GM12873 (cell line): ENCODE results near the gene PIEZO2.
A peak's percentile ranks its signal among the peaks of the same experiment; 100 is the strongest.

Experiments used
- TF ChIP-seq, protein P1 (sequence below): IDR thresholded peaks from 2 replicates; pipeline ENCODE4 v1.5.1; 2012; ENCODE audit warnings: low read depth, mild to moderate bottlenecking, moderate library complexity, low read length, control low read depth; ENCODE audit not compliant: insufficient read depth; ENCODE audit errors: missing control alignments

PIEZO2 gene

GRCh38 chr18:11159844-11160243, 10.5 kb upstream of the PIEZO2 start:
- TF ChIP-seq, protein P1, sequence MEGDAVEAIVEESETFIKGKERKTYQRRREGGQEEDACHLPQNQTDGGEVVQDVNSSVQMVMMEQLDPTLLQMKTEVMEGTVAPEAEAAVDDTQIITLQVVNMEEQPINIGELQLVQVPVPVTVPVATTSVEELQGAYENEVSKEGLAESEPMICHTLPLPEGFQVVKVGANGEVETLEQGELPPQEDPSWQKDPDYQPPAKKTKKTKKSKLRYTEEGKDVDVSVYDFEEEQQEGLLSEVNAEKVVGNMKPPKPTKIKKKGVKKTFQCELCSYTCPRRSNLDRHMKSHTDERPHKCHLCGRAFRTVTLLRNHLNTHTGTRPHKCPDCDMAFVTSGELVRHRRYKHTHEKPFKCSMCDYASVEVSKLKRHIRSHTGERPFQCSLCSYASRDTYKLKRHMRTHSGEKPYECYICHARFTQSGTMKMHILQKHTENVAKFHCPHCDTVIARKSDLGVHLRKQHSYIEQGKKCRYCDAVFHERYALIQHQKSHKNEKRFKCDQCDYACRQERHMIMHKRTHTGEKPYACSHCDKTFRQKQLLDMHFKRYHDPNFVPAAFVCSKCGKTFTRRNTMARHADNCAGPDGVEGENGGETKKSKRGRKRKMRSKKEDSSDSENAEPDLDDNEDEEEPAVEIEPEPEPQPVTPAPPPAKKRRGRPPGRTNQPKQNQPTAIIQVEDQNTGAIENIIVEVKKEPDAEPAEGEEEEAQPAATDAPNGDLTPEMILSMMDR, result no peak

DNA sequence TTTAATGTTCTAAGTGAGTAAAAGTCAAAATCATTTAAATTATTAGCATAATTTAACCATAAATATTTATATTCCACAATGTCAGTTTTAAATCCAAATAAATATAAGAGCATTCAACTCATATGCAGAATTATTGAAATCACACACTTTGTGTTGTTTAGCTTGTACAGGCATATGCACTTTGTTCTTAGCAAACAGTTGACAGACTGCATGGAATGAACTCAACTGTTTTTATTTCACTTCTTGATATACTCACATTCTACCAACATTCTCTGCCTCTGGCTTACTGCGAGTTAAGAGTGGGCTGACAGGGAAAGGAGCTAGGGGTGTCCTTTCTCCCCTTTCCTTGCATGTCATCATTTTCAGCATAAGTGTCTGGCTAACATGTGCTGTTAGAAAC, 7.6 kb upstream of the PIEZO2 start:
- TF ChIP-seq, protein P1, result no peak

GRCh38 chr18:11155034-11155759, 5.8 kb upstream of the PIEZO2 start:
- TF ChIP-seq, protein P1, result no peak

DNA sequence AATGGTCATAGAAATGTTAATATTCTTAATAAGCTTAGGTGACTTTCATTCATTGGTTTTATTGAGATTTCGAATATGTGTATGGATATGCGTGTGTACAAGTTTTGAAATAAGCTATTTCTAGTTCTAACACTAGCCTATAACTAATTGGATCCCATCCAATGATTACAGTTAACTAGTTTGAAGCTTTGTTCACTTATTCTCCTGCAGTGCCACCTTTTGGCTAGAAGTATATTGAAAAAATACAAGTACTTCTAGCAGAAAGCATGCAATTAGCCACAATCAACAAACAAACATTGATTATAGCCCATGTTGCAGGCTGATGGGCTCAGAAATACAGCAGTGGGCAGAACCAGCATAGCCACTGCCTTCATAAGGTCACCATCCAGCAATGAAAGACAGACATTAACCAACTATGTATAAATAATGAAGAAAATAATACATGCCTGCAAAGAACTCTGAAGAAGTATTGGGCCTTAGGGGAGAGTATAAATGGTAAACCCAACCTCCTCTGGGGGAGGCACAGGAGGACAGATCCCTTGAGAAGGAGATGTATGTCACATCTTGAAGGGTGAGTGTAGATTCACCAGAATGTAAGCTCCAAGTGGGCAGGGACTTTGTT, 5.1 kb upstream of the PIEZO2 start:
- TF ChIP-seq, protein P1, result peak; percentile 55

DNA sequence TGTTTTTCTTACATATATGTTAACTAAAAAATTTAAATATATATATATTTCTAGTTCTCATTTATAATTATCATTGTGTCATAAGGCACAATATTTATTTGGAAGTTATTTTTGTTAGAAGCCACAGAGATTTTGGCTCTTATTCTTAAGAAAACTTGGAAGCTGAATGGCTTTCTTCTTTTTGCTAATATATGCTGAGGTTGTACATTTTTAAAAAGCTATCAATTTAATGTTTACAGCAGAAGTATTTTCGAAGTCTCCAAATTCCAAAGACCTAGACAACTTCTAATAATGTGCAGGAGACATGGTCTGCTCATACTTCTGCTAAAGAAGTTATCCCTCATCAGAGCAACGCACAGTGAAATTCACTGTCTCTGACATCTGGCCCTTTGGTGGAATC, 3.7 kb upstream of the PIEZO2 start:
- TF ChIP-seq, protein P1, result no peak

GRCh38 chr18:11150271-11150615, 874 bp upstream of the PIEZO2 start:
- TF ChIP-seq, protein P1, result no peak

DNA sequence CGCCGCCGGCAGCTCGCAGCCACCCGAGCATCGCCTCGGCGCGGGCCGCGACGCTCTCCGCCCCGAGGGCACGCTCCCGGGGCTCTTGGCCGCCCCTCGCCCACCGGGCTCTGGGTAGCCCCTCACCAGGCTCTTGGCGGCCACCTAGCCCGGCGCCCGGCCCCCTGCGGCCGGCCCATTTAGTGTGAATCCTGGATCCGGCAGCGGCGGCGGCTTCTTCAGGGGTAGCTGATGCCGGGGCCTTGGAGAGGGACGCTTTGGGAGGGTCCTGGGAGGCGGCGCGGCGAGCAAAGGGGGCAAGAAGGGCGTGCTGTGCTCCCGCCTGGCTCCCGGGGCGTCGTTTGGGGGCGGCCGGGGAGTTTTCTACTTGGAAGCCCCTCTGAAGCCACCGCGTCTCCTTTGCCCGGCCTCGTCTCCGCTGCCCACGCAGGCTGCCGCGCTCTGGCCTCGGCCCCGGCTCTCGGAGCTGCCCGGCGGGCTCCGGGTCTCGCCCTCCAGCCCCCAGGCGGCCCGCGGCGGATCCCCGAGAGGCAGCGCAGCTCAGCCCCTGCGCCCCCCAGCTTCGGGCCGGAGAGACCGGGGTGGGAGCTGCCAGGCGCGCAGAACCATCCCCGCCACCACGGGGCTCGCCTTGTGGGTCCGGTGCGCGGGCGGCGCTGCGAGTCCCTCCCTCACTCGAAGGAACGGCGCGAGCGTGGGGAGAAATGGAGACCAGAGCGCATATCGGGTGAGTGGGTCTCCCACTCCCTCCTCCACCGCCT, 509 bp downstream of the PIEZO2 start:
- TF ChIP-seq, protein P1, result no peak
